Epithelial cell of esophagus (primary cell): ENCODE measurements around the gene PEF1.

ENCODE experiments used
- DNase-seq: peaks from one replicate; pipeline ENCODE4 v3.0.0; 2010; ENCODE audit warnings: low read depth
- H3K4me3 ChIP-seq: 2 replicates; pipeline ENCODE4 v1.5.1; 2011; ENCODE audit warnings: mild to moderate bottlenecking, low read length, control low read depth
- TF ChIP-seq, protein P1 (sequence below): IDR thresholded peaks from 2 replicates; pipeline ENCODE4 v1.5.1; 2011; ENCODE audit warnings: low read depth, mild to moderate bottlenecking, low read length, control low read depth, inconsistent platforms; ENCODE audit not compliant: insufficient read depth; ENCODE audit errors: missing control alignments

The PEF1 gene

DNA sequence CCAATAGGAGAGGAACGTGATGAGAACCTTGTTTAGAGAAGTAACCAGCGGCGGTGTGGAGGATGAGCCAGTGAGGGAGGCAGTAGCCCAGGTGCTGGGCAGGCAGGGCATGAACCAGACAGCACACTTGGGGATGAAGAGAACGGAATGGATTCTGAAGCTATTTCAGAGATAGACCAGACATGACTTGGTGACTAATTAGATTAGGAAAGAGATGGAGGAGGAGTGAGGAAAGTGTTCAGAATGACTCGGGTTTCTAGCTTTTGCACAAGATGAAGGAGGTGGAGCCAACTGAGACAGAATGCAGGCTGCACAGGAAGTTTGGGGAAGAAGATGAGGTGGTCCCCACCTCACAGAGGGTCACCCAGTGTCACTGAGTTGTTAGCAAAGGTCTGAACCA is 5.1 kb downstream of the PEF1 start:
- TF ChIP-seq, protein P1, sequence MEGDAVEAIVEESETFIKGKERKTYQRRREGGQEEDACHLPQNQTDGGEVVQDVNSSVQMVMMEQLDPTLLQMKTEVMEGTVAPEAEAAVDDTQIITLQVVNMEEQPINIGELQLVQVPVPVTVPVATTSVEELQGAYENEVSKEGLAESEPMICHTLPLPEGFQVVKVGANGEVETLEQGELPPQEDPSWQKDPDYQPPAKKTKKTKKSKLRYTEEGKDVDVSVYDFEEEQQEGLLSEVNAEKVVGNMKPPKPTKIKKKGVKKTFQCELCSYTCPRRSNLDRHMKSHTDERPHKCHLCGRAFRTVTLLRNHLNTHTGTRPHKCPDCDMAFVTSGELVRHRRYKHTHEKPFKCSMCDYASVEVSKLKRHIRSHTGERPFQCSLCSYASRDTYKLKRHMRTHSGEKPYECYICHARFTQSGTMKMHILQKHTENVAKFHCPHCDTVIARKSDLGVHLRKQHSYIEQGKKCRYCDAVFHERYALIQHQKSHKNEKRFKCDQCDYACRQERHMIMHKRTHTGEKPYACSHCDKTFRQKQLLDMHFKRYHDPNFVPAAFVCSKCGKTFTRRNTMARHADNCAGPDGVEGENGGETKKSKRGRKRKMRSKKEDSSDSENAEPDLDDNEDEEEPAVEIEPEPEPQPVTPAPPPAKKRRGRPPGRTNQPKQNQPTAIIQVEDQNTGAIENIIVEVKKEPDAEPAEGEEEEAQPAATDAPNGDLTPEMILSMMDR, result no peak
- peak; percentile 89 for DNase-seq
- H3K4me3 ChIP-seq, result no peak overlapping the region

DNA sequence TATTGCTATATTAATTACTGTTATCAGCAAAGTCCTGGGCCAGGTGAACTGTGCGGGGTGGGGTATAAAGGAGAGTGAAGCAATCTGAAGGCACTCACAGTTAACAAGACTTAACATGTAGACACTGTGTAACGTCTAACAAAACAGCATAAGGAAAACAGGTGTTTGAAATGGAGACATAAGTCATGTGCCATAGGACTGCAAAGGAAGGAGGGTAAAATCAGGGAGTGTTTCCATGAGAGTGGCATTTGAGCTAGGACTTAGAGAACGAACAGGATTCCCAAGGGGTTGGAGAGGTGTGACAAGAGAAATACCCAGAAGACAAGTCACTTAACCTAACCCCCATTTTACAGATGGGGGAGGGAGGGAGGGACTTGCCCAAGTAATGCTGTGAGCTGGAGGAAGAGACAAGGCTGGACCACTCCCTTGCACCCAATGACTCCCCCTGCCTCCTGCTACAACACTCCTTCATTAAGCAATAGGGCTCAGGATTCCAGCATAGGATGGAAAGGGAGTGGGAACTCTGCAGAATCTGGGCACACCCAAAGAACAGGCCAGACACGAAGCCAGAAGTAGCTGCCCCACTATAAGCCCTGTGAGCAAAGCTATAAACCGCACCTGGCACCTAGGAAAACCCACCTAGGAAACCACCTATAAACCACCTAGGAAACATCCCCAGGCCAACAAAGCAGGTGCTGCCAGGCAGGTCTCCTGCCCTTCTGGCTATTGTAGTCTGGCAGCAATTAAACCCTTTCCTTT is 6.6 kb downstream of the PEF1 start:
- no peak overlapping the region for H3K4me3 ChIP-seq
- peak; percentile 93 for DNase-seq
- TF ChIP-seq, protein P1, result no peak

DNA sequence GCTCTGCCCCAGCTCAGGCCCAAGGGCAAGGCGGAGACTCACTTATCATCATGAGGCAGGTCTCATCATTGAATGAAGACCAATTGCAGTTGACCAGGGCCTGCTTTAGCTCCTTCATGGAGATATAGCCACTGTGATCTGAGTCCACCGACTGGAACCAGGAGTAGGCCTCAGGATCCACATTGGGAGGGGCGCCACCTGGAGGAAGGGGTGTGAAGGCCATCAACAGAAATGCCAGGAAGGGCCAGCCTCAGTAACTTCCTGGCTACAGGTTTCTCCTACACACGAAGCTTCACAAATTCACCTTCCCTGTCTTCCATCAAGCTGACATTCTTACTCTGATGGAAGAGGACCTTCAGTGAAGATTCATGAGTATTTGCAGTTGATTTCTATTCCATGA is 11.6 kb downstream of the PEF1 start:
- DNase-seq, result peak; percentile 50
- TF ChIP-seq, protein P1, result peak; percentile 67
- no peak overlapping the region for H3K4me3 ChIP-seq

DNA sequence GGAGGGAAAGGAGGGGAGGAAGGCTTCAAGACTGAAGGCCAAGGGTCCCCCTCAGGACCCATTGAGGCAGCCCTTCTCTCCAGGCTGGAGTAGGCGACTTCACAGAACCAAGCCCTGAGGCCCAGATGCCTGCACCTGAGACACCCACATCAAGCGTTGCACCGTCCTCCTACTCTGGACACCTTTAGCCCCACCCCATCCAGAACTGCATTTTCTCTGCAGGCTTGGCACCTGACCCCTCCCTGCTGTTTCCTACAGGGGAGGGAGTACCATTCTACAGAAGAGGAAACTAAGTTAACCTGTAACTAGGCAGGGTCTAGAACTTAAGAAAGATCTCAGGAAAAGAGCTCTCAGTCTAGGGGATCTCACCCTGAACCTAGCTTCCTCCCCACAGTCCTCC is 12.0 kb downstream of the PEF1 start:
- TF ChIP-seq, protein P1, result no peak
- no peak overlapping the region for H3K4me3 ChIP-seq
- no peak for DNase-seq

DNA sequence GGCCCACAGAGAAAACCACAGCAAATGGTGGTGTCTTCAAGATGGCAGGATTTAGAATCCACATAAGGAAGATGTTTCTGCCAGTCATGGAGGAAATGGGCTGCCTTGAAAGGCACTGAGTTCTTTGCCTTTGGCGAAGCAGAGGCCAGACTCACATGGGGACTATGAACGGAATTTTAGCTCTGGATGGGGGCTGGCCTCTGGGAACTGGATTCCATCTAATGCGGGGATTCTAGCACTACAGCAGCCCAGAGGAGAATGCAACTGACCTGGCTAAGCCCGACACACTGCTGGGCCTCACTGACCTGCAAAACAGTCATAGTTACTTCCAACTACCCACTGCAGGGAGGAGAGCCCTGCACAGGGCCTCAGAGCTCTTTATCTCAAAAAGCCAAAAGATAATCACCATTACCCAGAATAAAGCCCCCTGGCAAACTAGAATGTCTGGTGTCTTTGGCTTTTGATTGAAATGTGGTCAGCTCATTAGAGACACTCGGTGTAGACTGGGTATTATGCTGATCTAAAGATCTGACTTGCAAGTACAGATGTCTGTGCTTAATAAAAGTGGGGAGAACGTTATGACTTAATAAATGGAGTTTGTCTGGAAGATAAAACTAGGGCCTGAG is 15.6 kb downstream of the PEF1 start:
- H3K4me3 ChIP-seq, result no peak overlapping the region
- no peak for DNase-seq
- TF ChIP-seq, protein P1, result no peak

DNA sequence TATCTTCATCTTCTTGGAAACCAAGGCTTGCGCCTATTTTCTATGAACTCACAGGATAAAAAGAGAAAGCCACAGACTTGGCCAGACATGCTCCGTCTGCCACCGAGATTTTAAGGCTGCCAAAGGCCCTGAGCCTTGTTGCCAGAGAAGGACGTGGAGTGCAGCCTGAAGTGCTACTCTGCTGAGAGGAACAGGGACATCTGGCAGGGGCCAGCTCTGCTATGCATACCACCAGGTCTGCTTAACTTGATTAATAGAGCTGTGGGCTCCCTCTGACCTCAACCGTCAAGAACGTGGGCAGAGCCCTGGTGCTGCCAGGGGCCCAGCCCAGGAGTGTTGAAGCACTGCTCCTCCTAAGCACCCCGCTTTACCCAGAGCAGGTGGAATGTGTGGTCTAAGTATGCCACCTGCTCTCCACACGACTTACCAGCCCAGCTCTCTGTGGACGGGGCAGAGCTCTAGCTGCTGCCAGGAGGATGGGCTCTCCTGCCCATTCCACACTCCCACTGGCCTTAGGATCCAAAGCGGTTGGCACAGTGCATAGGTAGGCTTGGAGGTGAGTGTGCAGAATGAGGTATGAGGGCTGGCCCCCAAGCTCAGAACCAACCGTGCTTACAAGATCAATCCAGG is 16.6 kb downstream of the PEF1 start:
- DNase-seq, result no peak
- no peak overlapping the region for H3K4me3 ChIP-seq
- TF ChIP-seq, protein P1, result no peak
